DND-41 (cell line): ENCODE measurements around the gene PTPRD.

Experiments
- CTCF ChIP-seq: IDR thresholded peaks from 2 replicates; pipeline ENCODE4 v1.5.1; 2012; ENCODE audit warnings: borderline replicate concordance, low read length, moderate library complexity, mild to moderate bottlenecking; ENCODE audit not compliant: poor library complexity, severe bottlenecking; ENCODE audit errors: extremely low read depth
- EZH2 ChIP-seq: IDR thresholded peaks from 3 replicates; pipeline ENCODE4 v1.6.1; 2012; ENCODE audit warnings: borderline replicate concordance, low read depth, mild to moderate bottlenecking, moderate library complexity, low read length, inconsistent platforms; ENCODE audit not compliant: severe bottlenecking

- TF ChIP-seq CTCF (no peak), EZH2 (no peak)
These were observed 981.5 kb downstream of the PTPRD start for GRCh38 chr9:9631284-9631683.
